GM12874 (cell line): ENCODE measurements around the gene MCM3AP.

Experiments
- TF ChIP-seq, protein P1 (sequence below): IDR thresholded peaks from 2 replicates; pipeline ENCODE4 v1.5.1; 2011; ENCODE audit warnings: low read depth, mild to moderate bottlenecking, control low read depth, low read length, moderate library complexity; ENCODE audit not compliant: insufficient read depth

Gene MCM3AP

GRCh38 chr21:46284733-46285132, 678 bp downstream of the MCM3AP start:
- TF ChIP-seq, protein P1, sequence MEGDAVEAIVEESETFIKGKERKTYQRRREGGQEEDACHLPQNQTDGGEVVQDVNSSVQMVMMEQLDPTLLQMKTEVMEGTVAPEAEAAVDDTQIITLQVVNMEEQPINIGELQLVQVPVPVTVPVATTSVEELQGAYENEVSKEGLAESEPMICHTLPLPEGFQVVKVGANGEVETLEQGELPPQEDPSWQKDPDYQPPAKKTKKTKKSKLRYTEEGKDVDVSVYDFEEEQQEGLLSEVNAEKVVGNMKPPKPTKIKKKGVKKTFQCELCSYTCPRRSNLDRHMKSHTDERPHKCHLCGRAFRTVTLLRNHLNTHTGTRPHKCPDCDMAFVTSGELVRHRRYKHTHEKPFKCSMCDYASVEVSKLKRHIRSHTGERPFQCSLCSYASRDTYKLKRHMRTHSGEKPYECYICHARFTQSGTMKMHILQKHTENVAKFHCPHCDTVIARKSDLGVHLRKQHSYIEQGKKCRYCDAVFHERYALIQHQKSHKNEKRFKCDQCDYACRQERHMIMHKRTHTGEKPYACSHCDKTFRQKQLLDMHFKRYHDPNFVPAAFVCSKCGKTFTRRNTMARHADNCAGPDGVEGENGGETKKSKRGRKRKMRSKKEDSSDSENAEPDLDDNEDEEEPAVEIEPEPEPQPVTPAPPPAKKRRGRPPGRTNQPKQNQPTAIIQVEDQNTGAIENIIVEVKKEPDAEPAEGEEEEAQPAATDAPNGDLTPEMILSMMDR = no peak

DNA sequence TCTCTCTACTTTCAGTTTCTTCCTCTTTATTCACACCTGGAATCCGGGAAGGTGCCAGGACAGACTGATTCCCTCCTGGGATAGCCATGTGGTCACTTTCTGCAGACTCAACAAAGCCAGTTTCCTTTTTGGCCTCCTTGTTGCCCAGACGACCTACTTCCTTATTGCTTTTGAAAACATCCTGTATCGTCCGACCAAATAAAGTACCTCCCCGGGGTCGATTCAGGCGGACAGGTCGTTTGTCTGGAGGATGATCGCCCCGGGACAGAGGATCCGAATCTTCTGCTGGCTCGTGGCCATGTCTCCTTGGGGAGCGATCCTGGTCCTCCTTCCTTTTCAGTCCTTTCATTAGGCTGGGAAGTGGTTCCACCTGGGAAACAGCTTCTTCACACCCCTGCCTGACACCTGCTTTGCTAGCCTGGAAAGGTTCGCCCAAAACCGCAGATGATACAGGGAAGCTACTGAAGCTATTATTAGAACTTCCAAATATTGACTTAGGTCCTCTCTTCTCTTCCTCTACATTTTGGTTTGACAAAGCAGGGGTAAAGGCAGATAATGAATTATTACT, 1.2 kb downstream of the MCM3AP start:
- TF ChIP-seq, protein P1 = no peak

DNA sequence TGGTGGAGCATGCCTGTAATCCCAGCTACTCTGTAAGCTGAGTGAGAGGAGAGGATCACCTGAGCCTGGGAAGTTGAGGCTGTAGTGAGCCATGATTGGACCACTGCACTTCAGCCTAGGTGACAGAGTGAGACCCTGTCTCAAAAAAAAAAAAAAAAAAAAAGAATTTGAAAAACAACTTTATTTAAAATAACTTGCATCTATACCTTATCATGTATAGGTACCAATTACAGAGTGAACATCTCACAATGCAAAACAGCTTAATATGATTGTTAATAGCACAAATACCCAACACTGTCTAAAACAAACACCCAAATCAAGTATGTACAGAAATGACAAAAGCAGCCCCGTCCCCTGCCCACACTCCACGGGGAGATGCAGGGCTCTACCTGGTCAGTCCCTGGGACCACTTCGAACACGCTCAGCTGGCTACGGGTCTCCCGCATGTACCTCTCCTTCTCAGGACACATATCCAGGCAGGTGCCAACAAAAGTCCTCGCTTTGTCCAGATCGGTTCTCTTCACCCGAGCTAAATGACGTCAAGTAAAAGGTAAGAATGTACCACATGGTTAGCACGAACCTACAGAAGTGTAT, 10.5 kb downstream of the MCM3AP start:
- TF ChIP-seq, protein P1 = no peak

GRCh38 chr21:46273341-46273740, 12.1 kb downstream of the MCM3AP start:
- TF ChIP-seq, protein P1 = no peak

DNA sequence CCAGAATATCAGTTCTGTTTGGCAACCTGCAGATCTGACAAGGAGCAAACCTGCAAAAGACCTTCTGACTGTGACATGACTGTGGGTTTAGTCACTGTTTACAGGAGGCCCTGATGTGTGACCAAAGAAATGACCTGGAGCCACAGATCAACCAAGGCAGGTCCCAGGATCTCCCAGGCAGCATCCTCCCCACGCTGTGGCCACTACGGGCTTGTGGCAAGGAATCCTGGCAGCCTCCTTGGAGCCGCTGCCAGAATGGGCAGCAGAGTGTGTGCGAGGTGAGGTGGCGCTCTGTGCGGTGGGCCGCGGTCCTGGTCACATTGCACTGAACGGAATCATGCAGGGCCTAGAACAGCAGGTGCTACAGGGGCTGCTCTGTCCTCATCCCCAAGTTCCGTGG, 15.9 kb downstream of the MCM3AP start:
- TF ChIP-seq, protein P1 = no peak

DNA sequence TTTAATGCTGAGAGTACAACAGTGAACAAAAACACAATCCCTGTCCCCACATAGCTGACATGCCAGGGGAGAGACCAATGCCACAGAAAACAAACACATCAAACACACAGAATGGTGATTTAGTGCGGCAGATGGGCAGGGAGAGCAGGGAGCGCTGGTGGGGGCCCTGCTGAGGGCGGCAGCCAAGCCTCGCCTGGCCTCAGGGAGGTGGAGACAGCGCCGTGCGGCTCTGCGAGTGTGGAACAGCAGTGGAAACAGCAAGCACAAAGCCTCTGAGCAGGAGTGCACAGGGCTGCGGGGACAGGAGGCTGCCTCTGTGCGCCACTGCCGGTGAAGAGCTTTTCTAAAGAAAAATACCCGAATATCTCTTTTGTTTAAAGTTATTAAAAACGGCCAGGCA, 17.0 kb downstream of the MCM3AP start:
- TF ChIP-seq, protein P1 = no peak

GRCh38 chr21:46266946-46267345, 18.5 kb downstream of the MCM3AP start:
- TF ChIP-seq, protein P1 = no peak
